Glomerular visceral epithelial cell (primary cell): ENCODE measurements around the gene MAFG.

Experiments used
- DNase-seq: peaks from one replicate; pipeline ENCODE4 v3.0.0-alpha.2; 2016; ENCODE audit errors: extremely low spot score

MAFG gene

DNA sequence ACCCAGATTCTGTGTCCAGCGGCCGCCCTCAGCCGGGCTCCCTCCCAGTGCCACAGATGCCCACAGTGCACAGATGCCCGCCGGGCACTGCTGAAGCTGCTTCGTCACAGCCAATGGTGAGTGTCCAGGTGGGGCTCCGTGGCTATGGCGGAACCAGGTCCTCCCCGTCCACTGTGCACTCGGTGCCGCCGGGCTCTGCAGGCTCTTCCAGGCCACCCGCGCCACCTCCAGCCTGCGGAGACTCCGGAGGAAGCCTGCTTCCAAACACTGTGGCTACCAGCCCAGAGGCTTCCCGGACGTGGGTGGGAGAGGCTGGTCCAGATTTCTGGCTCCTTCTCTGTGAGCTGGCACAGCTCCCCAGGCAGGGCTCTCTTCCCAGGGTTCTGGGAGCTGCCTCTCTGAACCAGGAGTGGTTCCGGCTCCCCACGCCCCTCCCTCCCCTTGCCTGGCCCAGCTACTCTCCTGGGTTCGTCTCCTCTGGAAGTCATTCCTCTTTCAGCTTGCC lies 12.4 kb upstream of the MAFG start:
- no peak for DNase-seq

- no peak for DNase-seq
These were observed 11.7 kb upstream of the MAFG start for GRCh38 chr17:81939218-81939617.

- no peak for DNase-seq
These were observed 8.2 kb upstream of the MAFG start for GRCh38 chr17:81935709-81936084.

GRCh38 chr17:81934850-81935708 lies 7.5 kb upstream of the MAFG start:
- DNase-seq = no peak

DNA sequence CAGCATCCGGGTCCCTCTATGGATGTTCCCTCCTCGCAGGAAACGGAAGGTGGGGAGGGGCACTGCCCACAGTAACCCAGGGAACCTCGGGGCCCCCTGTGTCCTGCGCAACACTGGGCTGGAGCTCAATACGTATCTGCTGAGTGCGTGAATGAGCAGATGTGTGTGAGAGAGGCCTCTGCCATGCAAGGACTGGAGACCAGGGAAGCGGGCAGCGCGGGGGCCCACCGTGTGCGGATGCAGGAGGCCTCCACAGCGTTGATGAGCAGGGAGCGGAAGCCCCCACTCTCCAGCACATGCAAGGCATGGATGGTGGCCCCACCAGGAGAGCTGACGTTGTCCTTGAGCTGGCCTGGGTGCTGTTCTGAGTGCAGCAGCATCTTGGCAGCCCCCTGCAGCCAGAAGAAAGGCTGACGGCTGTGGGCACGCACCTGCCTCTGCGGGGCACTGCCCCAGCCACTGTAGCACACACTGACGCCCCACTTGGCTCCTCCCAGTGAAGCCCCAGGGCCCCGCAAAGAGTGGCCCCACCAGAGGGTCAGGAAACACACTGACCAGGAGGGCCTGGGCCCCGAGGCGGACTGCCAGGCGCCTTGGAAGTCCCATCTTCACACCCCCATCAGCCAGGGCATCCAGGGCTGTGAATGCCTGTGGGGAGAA lies 6.7 kb upstream of the MAFG start:
- DNase-seq = no peak

DNA sequence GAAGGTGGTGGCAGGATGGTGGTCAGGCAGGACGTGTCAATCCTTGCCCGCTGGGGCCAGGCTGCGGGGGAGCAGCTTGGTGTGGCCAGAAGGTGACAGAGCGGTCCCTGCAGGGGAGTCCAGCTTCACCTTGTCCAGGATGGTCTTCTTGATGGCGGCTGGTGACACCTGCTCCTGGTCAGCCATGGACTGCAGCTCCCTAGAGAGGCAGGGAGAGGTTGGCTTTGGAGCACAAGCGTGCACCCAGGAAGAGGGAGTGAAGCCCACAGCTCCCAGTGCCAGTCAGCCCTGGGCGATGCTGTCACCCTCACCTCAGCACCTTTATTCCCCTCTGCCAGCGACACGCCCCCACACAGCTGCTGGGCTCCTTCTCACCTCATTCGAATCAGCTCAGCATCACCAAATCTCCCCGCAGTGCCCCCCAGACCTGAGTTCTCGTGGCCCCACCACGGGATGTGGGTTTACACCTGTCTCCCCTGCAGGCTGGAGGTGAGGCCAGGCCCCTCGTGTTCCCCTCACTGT lies 5.7 kb upstream of the MAFG start:
- no peak for DNase-seq

- no peak for DNase-seq
These were observed 4.9 kb upstream of the MAFG start for GRCh38 chr17:81932333-81932983.

- no peak for DNase-seq
These were observed 4.2 kb upstream of the MAFG start for GRCh38 chr17:81931557-81932332.

DNA sequence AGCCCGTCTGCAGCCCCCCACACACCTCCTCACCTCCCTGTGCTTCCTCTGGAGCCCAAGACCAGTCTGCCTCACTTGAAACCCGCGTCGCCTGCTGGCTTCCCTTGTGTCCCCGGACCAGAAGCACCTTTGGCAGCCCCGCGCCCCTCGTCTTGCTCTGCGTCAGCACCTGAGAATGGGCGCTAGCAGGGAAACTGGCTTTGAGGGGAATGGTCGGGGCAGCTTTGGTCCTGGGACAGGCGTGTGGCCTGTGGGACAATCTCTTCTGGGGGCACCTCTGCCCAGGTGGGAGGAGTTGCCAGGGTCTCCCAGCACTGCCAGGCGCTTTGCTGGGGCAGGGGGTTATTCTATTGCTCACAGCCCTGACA lies 3.6 kb upstream of the MAFG start:
- DNase-seq = no peak

GRCh38 chr17:81930142-81931125 lies 2.9 kb upstream of the MAFG start:
- no peak for DNase-seq

GRCh38 chr17:81929253-81930141 lies 2.0 kb upstream of the MAFG start:
- DNase-seq = no peak

- DNase-seq = no peak
These were observed 1.2 kb upstream of the MAFG start for GRCh38 chr17:81928544-81929252.

DNA sequence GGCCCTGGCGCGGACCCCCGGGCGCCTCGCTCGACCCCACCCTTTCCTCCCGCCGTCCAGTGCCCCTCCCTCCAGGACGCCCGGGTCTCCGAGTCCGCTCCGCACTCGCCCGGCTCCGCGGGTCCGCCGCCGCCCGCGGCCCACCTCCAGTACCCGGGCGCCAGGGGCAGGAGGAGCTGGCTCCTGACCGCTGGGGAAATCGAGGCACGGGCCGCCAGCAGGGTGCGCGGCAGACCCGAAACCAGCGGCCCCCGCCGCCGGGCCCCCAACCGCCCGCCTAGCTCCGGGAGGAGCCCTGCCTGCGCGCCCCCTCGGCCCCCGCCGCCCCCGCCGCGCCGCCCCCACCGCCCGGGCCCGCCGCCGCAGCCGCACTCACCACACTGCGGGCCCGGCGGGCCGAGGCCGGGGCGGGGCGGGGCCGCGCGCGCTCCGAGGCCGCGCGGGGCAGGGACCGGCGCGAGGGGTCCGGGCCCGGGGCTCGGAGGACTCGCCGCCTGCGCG lies 333 bp downstream of the MAFG start:
- no peak for DNase-seq

DNA sequence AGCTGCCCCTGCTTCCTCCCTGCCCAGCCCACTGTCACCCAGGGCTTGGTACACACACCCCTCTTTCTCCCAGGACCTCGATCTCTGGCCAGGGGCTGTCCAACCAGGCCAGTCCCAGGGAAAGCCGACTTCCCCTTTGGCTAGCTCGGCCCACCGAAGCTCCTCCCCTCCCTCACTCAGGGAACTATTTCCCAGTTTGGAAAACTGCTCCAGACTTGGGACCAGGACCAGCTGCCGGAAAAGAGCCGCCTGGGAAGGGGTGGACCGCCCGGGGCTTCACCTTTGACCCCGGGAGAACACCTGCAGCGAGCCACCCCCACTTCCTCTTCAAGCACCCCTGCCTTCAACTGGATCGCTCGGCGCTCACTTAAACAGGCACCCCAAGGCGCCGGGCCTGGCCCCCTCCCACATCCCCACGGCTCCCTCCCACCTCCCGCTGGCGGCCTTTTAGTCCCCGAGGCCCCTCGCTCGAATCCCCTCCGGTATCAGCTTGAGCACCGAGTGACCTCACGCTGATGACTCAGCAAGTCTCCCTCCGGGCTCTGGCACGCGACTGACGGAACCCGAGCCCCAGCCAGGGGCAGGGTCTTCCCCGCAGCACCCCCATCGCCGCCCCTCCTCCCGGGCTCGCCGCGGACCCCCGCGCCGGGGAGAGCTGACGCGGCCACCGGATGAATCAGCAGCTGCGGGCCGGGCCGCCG lies 934 bp downstream of the MAFG start:
- peak; percentile 89 for DNase-seq

GRCh38 chr17:81925860-81926450 lies 1.6 kb downstream of the MAFG start:
- DNase-seq = no peak

GRCh38 chr17:81924557-81925532 lies 2.7 kb downstream of the MAFG start:
- no peak for DNase-seq
